Measurements from ENCODE around the gene ECI2.

Gene ECI2

GRCh38 chr6:4134841-4135664, at the start of gene ECI2:
ECI2 (minus strand) TSS chr6:4135575; CDS start chr6:4135560, 15 bp downstream.
- no peak for DNase-seq (ENCODE audit: low read depth, low spot score)

GRCh38 chr6:4180652-4181255, 45.4 kb upstream of the ECI2 start:
- DNase-seq (ENCODE audit: low read depth, low spot score), result no peak

GRCh38 chr6:4179960-4180651, 44.7 kb upstream of the ECI2 start:
- no peak for DNase-seq (ENCODE audit: low read depth, low spot score)

GRCh38 chr6:4178737-4179333, 43.5 kb upstream of the ECI2 start:
- no peak for DNase-seq (ENCODE audit: low read depth, low spot score)

- no peak for DNase-seq (ENCODE audit: low read depth, low spot score)
Measured at GRCh38 chr6:4176907-4177306, 41.5 kb upstream of the ECI2 start.

- DNase-seq (ENCODE audit: low read depth, low spot score), result no peak
Measured at GRCh38 chr6:4174042-4174441, 38.7 kb upstream of the ECI2 start.

GRCh38 chr6:4172368-4172767, 37.0 kb upstream of the ECI2 start:
- no peak for DNase-seq (ENCODE audit: low read depth, low spot score)

- no peak for DNase-seq (ENCODE audit: low read depth, low spot score)
Measured at GRCh38 chr6:4170297-4170696, 34.9 kb upstream of the ECI2 start.

- no peak for DNase-seq (ENCODE audit: low read depth, low spot score)
Measured at GRCh38 chr6:4169028-4169789, 33.8 kb upstream of the ECI2 start.

GRCh38 chr6:4167833-4168232, 32.5 kb upstream of the ECI2 start:
- DNase-seq (ENCODE audit: low read depth, low spot score), result no peak

GRCh38 chr6:4167123-4167522, 31.7 kb upstream of the ECI2 start:
- DNase-seq (ENCODE audit: low read depth, low spot score), result no peak

GRCh38 chr6:4164456-4164855, 29.1 kb upstream of the ECI2 start:
- no peak for DNase-seq (ENCODE audit: low read depth, low spot score)

GRCh38 chr6:4164117-4164442, 28.7 kb upstream of the ECI2 start:
- no peak for DNase-seq (ENCODE audit: low read depth, low spot score)

- no peak for DNase-seq (ENCODE audit: low read depth, low spot score)
Measured at GRCh38 chr6:4163408-4164116, 28.2 kb upstream of the ECI2 start.

GRCh38 chr6:4162370-4162769, 27.0 kb upstream of the ECI2 start:
- DNase-seq (ENCODE audit: low read depth, low spot score), result no peak

- no peak for DNase-seq (ENCODE audit: low read depth, low spot score)
Measured at GRCh38 chr6:4159491-4159890, 24.1 kb upstream of the ECI2 start.

GRCh38 chr6:4157506-4157905, 22.1 kb upstream of the ECI2 start:
- DNase-seq (ENCODE audit: low read depth, low spot score), result no peak

- peak; percentile 60 for DNase-seq (ENCODE audit: low read depth, low spot score)
Measured at GRCh38 chr6:4155848-4156466, 20.6 kb upstream of the ECI2 start.

- no peak for DNase-seq (ENCODE audit: low read depth, low spot score)
Measured at GRCh38 chr6:4153514-4153985, 18.2 kb upstream of the ECI2 start.

GRCh38 chr6:4145083-4145482, 9.7 kb upstream of the ECI2 start:
- DNase-seq (ENCODE audit: low read depth, low spot score), result no peak

Data from activated naive CD8-positive, alpha-beta T cell treated with anti-CD3 and anti-CD28 coated beads, Interleukin-2, amount 50 U/mL, for 16 hours (primary cell).